ENCODE data around the gene GLE1. TPM values are rescaled to one million over a fixed set of nuclear protein-coding genes. Genes with fewer than 3 reads are reported as not detected.

The GLE1 gene
- total and polyA plus RNA-seq, 2 donors (not counting 1 experiment from before 2014, with no cell fraction given), result 11.8 to 30.3 TPM

- H3K4me2 ChIP-seq (replicated peaks; ENCODE audit: low read depth, low read length, poor library complexity, severe bottlenecking), result peak overlapping the region; percentile 86
- H3K27me3 ChIP-seq (replicated peaks in 1 of 4; ENCODE audit: control extremely low read depth in 1 of 4, control insufficient read depth in 3 of 4, insufficient read depth in 4 of 4, low read length in 3 of 4), result no peaks in the 10 kb centered on the region
- peak overlapping the region; percentile 86 for H3K9ac ChIP-seq (ENCODE audit: low read length)
- peak overlapping the region; percentile 90 for H3K27ac Mint-ChIP-seq
- H3K27me3 Mint-ChIP-seq, result no peaks in the 10 kb centered on the region
- H3K36me3 ChIP-seq (replicated peaks in 1 of 2; ENCODE audit: control extremely low read depth in 1 of 2, control insufficient read depth in 1 of 2, extremely low read depth in 1 of 2, insufficient read depth in 2 of 2, low read length in 1 of 2), result no peaks in the 10 kb centered on the region
- H2AFZ ChIP-seq (ENCODE audit: insufficient read depth, low read depth, low read length, poor library complexity, severe bottlenecking), result peak overlapping the region; percentile 90
- no peak for ATAC-seq (ENCODE audit: low read depth)
- DNase-seq, result no peak
- no peak overlapping the region for H3K4me3 Mint-ChIP-seq
- intact Hi-C loops (cut with micrococcal nuclease), result loop anchor here (1.0 to 10.0 kb wide), 10 partner anchors 47 to 357 kb away; partner anchors contain the start of genes CIZ1, COQ4, GLE1 and ODF2
- peaks cover 32 to 33% of the 10 kb centered on the region in 2 donors for H3K4me1 ChIP-seq (ENCODE audit: control insufficient read depth in 2 of 2, insufficient read depth in 2 of 2, low read length in 2 of 2)
- TF ChIP-seq EZH2 (IDR thresholded peaks at IDR 0.05; ENCODE audit: borderline replicate concordance, insufficient read depth, low read depth, low read length, poor library complexity, severe bottlenecking) (no peak), CTCF (IDR thresholded peaks at IDR 0.05) (no peak)
- under 1% methylated on average over 18 of the region's 22 CpGs for WGBS (ENCODE audit: insufficient coverage)
- H3K4me3 ChIP-seq (ENCODE audit: control extremely low read depth in 1 of 5, extremely low read depth in 1 of 5, insufficient read depth in 1 of 5, low read depth in 2 of 5, low read length in 4 of 5), result peak overlapping the region; percentile 28 to 90 (median 77)
- ChIA-PET CTCF (interaction anchor here (1.4 kb wide), 1 partner anchor 9 kb away, joined by 3 read pairs; no protein-coding TSS in a partner anchor), POLR2A (interaction anchor here (0.5 to 1.5 kb wide), 7 partner anchors 14 to 1488 kb away, joined by 3 to 7 read pairs (median 4); partner anchors contain the start of gene ZDHHC12)
- H3K9me3 ChIP-seq (ENCODE audit: control extremely low read depth in 1 of 3, control insufficient read depth in 2 of 3, insufficient read depth in 1 of 3, low read length in 2 of 3), result no peaks in the 10 kb centered on the region
- peak overlapping the region; percentile 80 to 90 for H3K27ac ChIP-seq (ENCODE audit: low read length in 2 of 2)
- H4K20me1 ChIP-seq (ENCODE audit: control insufficient read depth, insufficient read depth, low read length, poor library complexity, severe bottlenecking), result peaks cover 19% of the 10 kb centered on the region
- no peaks in the 10 kb centered on the region for H3K9me3 Mint-ChIP-seq (ENCODE audit: insufficient read depth)
- peaks cover 12% of the 10 kb centered on the region for H3K4me1 Mint-ChIP-seq
- H3K79me2 ChIP-seq (ENCODE audit: control insufficient read depth, insufficient read depth, low read length), result peaks cover 40% of the 10 kb centered on the region
These were observed 47.2 kb downstream of the GLE1 start for GRCh38 chr9:128551657-128552152.

- no peak within 1 kb of the TSS for H3K4me3 Mint-ChIP-seq
- intact Hi-C loops (cut with micrococcal nuclease), result loop anchor here (1.0 to 10.0 kb wide), 10 partner anchors 48 to 357 kb away; partner anchors contain the start of genes CIZ1, COQ4, GLE1 and ODF2
These were observed 47.7 kb downstream of the GLE1 start, which contains the start of gene SPTAN1 for GRCh38 chr9:128552153-128552743. SPTAN1 (plus strand) TSS chr9:128552587; CDS start chr9:128566741, 14,154 bp downstream.

More at GRCh38 chr9:128552153-128552743, 47.7 kb downstream of the GLE1 start, which contains the start of gene SPTAN1:
- ATAC-seq (ENCODE audit: low read depth) (peak; percentile 88), DNase-seq (peak; percentile 97)
- H3K27me3 ChIP-seq (replicated peaks in 1 of 4; ENCODE audit: control extremely low read depth in 1 of 4, control insufficient read depth in 3 of 4, insufficient read depth in 4 of 4, low read length in 3 of 4), result no peaks in the 10 kb centered on the region
- H3K9me3 Mint-ChIP-seq (ENCODE audit: insufficient read depth), result no peaks in the 10 kb centered on the region
- POLR2A ChIA-PET, result interaction anchor here (0.6 to 1.5 kb wide), 5 partner anchors 14 to 483 kb away, joined by 3 to 7 read pairs (median 4); partner anchors contain the start of gene ZDHHC12
- peak within 1 kb of the TSS; percentile 90 for H3K4me2 ChIP-seq (replicated peaks; ENCODE audit: low read depth, low read length, poor library complexity, severe bottlenecking)
- under 1% methylated on average over 70 of the region's 81 CpGs for WGBS (ENCODE audit: insufficient coverage)
- peaks cover 33 to 34% of the 10 kb centered on the region in 2 donors for H3K4me1 ChIP-seq (ENCODE audit: control insufficient read depth in 2 of 2, insufficient read depth in 2 of 2, low read length in 2 of 2)
- H3K9ac ChIP-seq (ENCODE audit: low read length), result peak within 1 kb of the TSS; percentile 86
- H3K79me2 ChIP-seq (ENCODE audit: control insufficient read depth, insufficient read depth, low read length), result peaks cover 45% of the 10 kb centered on the region
- no peaks in the 10 kb centered on the region for H3K27me3 Mint-ChIP-seq
- H3K27ac ChIP-seq (ENCODE audit: low read length in 2 of 2), result peak within 1 kb of the TSS; percentile 80 to 90
- H3K4me3 ChIP-seq (ENCODE audit: control extremely low read depth in 1 of 5, extremely low read depth in 1 of 5, insufficient read depth in 1 of 5, low read depth in 2 of 5, low read length in 4 of 5), result peak within 1 kb of the TSS; percentile 74 to 90 (median 77)
- no peak for TF ChIP-seq EZH2 (IDR thresholded peaks at IDR 0.05; ENCODE audit: borderline replicate concordance, insufficient read depth, low read depth, low read length, poor library complexity, severe bottlenecking)
- no peak for TF ChIP-seq CTCF (IDR thresholded peaks at IDR 0.05)
- H3K36me3 ChIP-seq (replicated peaks in 1 of 2; ENCODE audit: control extremely low read depth in 1 of 2, control insufficient read depth in 1 of 2, extremely low read depth in 1 of 2, insufficient read depth in 2 of 2, low read length in 1 of 2), result no peaks in the 10 kb centered on the region
- no peaks in the 10 kb centered on the region for H3K9me3 ChIP-seq (ENCODE audit: control extremely low read depth in 1 of 3, control insufficient read depth in 2 of 3, insufficient read depth in 1 of 3, low read length in 2 of 3)
- CTCF ChIA-PET, result interaction anchor here (1.1 kb wide), 1 partner anchor 114 kb away, joined by 4 read pairs; no protein-coding TSS in a partner anchor
- H2AFZ ChIP-seq (ENCODE audit: insufficient read depth, low read depth, low read length, poor library complexity, severe bottlenecking), result peak within 1 kb of the TSS; percentile 90
- peak within 1 kb of the TSS; percentile 90 for H3K27ac Mint-ChIP-seq
- peaks cover 17% of the 10 kb centered on the region for H3K4me1 Mint-ChIP-seq
- peaks cover 21% of the 10 kb centered on the region for H4K20me1 ChIP-seq (ENCODE audit: control insufficient read depth, insufficient read depth, low read length, poor library complexity, severe bottlenecking)

Measured in B cell (primary cell).